T1000 (cell line): ENCODE data around the gene KCNH2.

Source experiments
- DNase-seq: peaks from one replicate; lab custom pipeline; 2025; ENCODE audit warnings: mixed read lengths; lab: John Stamatoyannopoulos, UW

KCNH2 gene

GRCh38 chr7:150904011-150904909 lies 73.9 kb downstream of the KCNH2 start:
- DNase-seq = no peak

GRCh38 chr7:150903606-150904005 lies 74.5 kb downstream of the KCNH2 start:
- DNase-seq = peak; percentile 9

GRCh38 chr7:150902078-150903033 lies 75.8 kb downstream of the KCNH2 start:
- no peak for DNase-seq

GRCh38 chr7:150901160-150902035 lies 76.7 kb downstream of the KCNH2 start:
- no peak for DNase-seq

GRCh38 chr7:150900675-150901074 lies 77.4 kb downstream of the KCNH2 start:
- no peak for DNase-seq

GRCh38 chr7:150898475-150899011 lies 79.6 kb downstream of the KCNH2 start:
- DNase-seq = peak; percentile 64

GRCh38 chr7:150897502-150898474 lies 80.3 kb downstream of the KCNH2 start:
- no peak for DNase-seq

- DNase-seq = no peak
Observed at GRCh38 chr7:150896562-150897209, 81.4 kb downstream of the KCNH2 start.

- DNase-seq = no peak
Observed at GRCh38 chr7:150895809-150896208, 82.3 kb downstream of the KCNH2 start.
